Neural progenitor cell (in vitro differentiated cells): Measurements from ENCODE around the gene CDK4. TPM values are rescaled to one million over a fixed set of nuclear protein-coding genes. Genes with fewer than 3 reads are reported as not detected.

Experiments used
- DNase-seq: peaks from one replicate; pipeline ENCODE4 v3.0.0-alpha.2; 2016; ENCODE audit warnings: low spot score
- H2AFZ ChIP-seq: fragments of 200-600 bp; sonication (generic); replicated peaks from 2 replicates; pipeline ENCODE4 v1.6.1; 2016; ENCODE audit warnings: antibody characterized with exemption
- H3F3A ChIP-seq: fragments of 200-600 bp; sonication (generic); 2 replicates; pipeline ENCODE4 v1.6.1; 2016; ENCODE audit warnings: antibody characterized with exemption, low read depth
- H3K27ac ChIP-seq: fragments of 200-600 bp; sonication (generic); 2 replicates; pipeline ENCODE4 v1.5.1; 2016; ENCODE audit warnings: mild to moderate bottlenecking
- H3K27me3 ChIP-seq: fragments of 200-600 bp; sonication (generic); 2 replicates; pipeline ENCODE4 v1.6.1; 2016; ENCODE audit warnings: mild to moderate bottlenecking, moderate library complexity
- H3K36me3 ChIP-seq: fragments of 200-600 bp; sonication (generic); 2 replicates; pipeline ENCODE4 v1.5.1; 2016
- H3K4me1 ChIP-seq: fragments of 200-600 bp; sonication (generic); 2 replicates; pipeline ENCODE4 v1.6.1; 2016; ENCODE audit warnings: mixed run types
- H3K4me2 ChIP-seq: fragments of 200-600 bp; sonication (generic); 2 replicates; pipeline ENCODE4 v1.6.1; 2016
- H3K4me3 ChIP-seq: fragments of 200-600 bp; sonication (generic); 2 replicates; pipeline ENCODE4 v1.5.1; 2016
- H3K79me2 ChIP-seq: fragments of 200-600 bp; sonication (generic); 2 replicates; pipeline ENCODE4 v1.6.1; 2016; ENCODE audit warnings: low read depth
- H3K9ac ChIP-seq: fragments of 200-600 bp; sonication (generic); 2 replicates; pipeline ENCODE4 v1.6.1; 2016
- H3K9me3 ChIP-seq: fragments of 200-600 bp; sonication (generic); 2 replicates; pipeline ENCODE4 v1.5.1; 2016; ENCODE audit warnings: low read depth
- H4K20me1 ChIP-seq: fragments of 200-600 bp; sonication (generic); 2 replicates; pipeline ENCODE4 v1.6.1; 2016; ENCODE audit warnings: low read depth
- H3K27ac Mint-ChIP-seq: 3 replicates; pipeline ENCODE4 v1.8.0; 2021; ENCODE audit warnings: mixed read lengths
- H3K27me3 Mint-ChIP-seq: 2 replicates; pipeline ENCODE4 v1.8.0; 2022; ENCODE audit warnings: low read depth, mild to moderate bottlenecking, inconsistent platforms, moderate library complexity, mixed read lengths; ENCODE audit not compliant: insufficient read depth
- H3K36me3 Mint-ChIP-seq: 3 replicates; pipeline ENCODE4 v1.8.0; 2021; ENCODE audit warnings: mixed read lengths
- H3K4me1 Mint-ChIP-seq: 3 replicates; pipeline ENCODE4 v1.8.0; 2021; ENCODE audit warnings: mixed read lengths
- H3K4me3 Mint-ChIP-seq: 3 replicates; pipeline ENCODE4 v1.8.0; 2021; ENCODE audit warnings: mild to moderate bottlenecking, moderate library complexity, mixed read lengths
- H3K9me3 Mint-ChIP-seq: 3 replicates; pipeline ENCODE4 v1.8.0; 2020; ENCODE audit warnings: mixed read lengths
- CTCF ChIP-seq: fragments of 200-600 bp; sonication (generic); IDR thresholded peaks from 2 replicates; pipeline ENCODE4 v1.5.1; 2017; ENCODE audit warnings: antibody characterized with exemption, mild to moderate bottlenecking
- EZH2 ChIP-seq: fragments of 200-600 bp; sonication (generic); IDR thresholded peaks from 2 replicates; pipeline ENCODE4 v1.6.1; 2017; ENCODE audit warnings: antibody characterized with exemption, mild to moderate bottlenecking, moderate library complexity
- EZH2phosphoT487 ChIP-seq: fragments of 200-600 bp; sonication (generic); IDR thresholded peaks from 2 replicates; pipeline ENCODE4 v1.6.1; 2017; ENCODE audit warnings: antibody characterized with exemption
- total RNA-seq: library from RNA; depleted of rRNA; stranded (reverse); fragments of >200 nt; gene quantifications from 2 replicates; pipeline ENCODE4 v1.2.3, GENCODE V29; 2015; ENCODE audit warnings: low replicate concordance

CDK4 gene
- total RNA-seq, 1 donor from 2014 or later, result 169 TPM

GRCh38 chr12:57756406-57757341 lies 4.6 kb upstream of the CDK4 start:
- peak; percentile 65 for TF ChIP-seq EZH2phosphoT487
- peak; percentile 77 for TF ChIP-seq EZH2
- peak; percentile 82 for TF ChIP-seq CTCF
- H3K27ac Mint-ChIP-seq, result peak overlapping the region; percentile 76
- Histone ChIP-seq H3K36me3 (no peaks in the 10 kb centered on the region), H3K4me3 (peak overlapping the region; percentile 66), H3K27ac (no peak overlapping the region), H3K27me3 (peaks cover 29% of the 10 kb centered on the region), H2AFZ (no peak overlapping the region), H3K4me2 (peak overlapping the region; percentile 95), H3K9me3 (no peaks in the 10 kb centered on the region), H3K4me1 (peaks cover 26% of the 10 kb centered on the region), H3F3A (peaks cover 36% of the 10 kb centered on the region), H3K9ac (no peak overlapping the region), H3K79me2 (peaks cover 5% of the 10 kb centered on the region), H4K20me1 (peaks cover 59% of the 10 kb centered on the region)
- H3K4me1 Mint-ChIP-seq, result peaks cover 36% of the 10 kb centered on the region
- H3K36me3 Mint-ChIP-seq, result peaks cover 13% of the 10 kb centered on the region
- peaks cover 3% of the 10 kb centered on the region for H3K9me3 Mint-ChIP-seq
- H3K27me3 Mint-ChIP-seq, result peaks cover 37% of the 10 kb centered on the region
- DNase-seq, result peak; percentile 86
- peak overlapping the region; percentile 89 for H3K4me3 Mint-ChIP-seq

GRCh38 chr12:57755454-57756372 lies 3.6 kb upstream of the CDK4 start:
- Histone ChIP-seq H3K9me3 (no peaks in the 10 kb centered on the region), H3K9ac (no peak overlapping the region), H3K27ac (no peak overlapping the region), H3K36me3 (no peaks in the 10 kb centered on the region), H3F3A (peaks cover 36% of the 10 kb centered on the region), H2AFZ (no peak overlapping the region), H3K79me2 (peaks cover 15% of the 10 kb centered on the region), H3K4me3 (peak overlapping the region; percentile 66), H3K4me1 (peaks cover 31% of the 10 kb centered on the region), H4K20me1 (peaks cover 49% of the 10 kb centered on the region), H3K4me2 (peak overlapping the region; percentile 95), H3K27me3 (peaks cover 29% of the 10 kb centered on the region)
- Mint-ChIP-seq H3K27ac (no peak overlapping the region), H3K27me3 (peaks cover 40% of the 10 kb centered on the region), H3K36me3 (peaks cover 18% of the 10 kb centered on the region), H3K9me3 (peaks cover 3% of the 10 kb centered on the region), H3K4me1 (peaks cover 45% of the 10 kb centered on the region), H3K4me3 (peak overlapping the region; percentile 89)
- TF ChIP-seq CTCF, result no peak
- no peak for TF ChIP-seq EZH2
- TF ChIP-seq EZH2phosphoT487, result no peak
- DNase-seq, result peak; percentile 50

- H3K27me3 ChIP-seq, result peaks cover 29% of the 10 kb centered on the region
- Mint-ChIP-seq H3K27me3 (peaks cover 40% of the 10 kb centered on the region), H3K4me1 (peaks cover 50% of the 10 kb centered on the region), H3K9me3 (peaks cover 3% of the 10 kb centered on the region), H3K4me3 (no peak overlapping the region), H3K27ac (no peak overlapping the region), H3K36me3 (peaks cover 24% of the 10 kb centered on the region)
- peak overlapping the region; percentile 95 for H3K4me2 ChIP-seq
- no peaks in the 10 kb centered on the region for H3K36me3 ChIP-seq
- H3K4me3 ChIP-seq, result peak overlapping the region; percentile 66
- peaks cover 36% of the 10 kb centered on the region for H3F3A ChIP-seq
- no peak overlapping the region for H3K27ac ChIP-seq
- no peak overlapping the region for H2AFZ ChIP-seq
- H4K20me1 ChIP-seq, result peaks cover 43% of the 10 kb centered on the region
- H3K9ac ChIP-seq, result no peak overlapping the region
- H3K79me2 ChIP-seq, result peaks cover 21% of the 10 kb centered on the region
- H3K9me3 ChIP-seq, result no peaks in the 10 kb centered on the region
- DNase-seq, result no peak
- TF ChIP-seq EZH2phosphoT487 (no peak), CTCF (no peak), EZH2 (no peak)
- peaks cover 31% of the 10 kb centered on the region for H3K4me1 ChIP-seq
These were observed 3.0 kb upstream of the CDK4 start for GRCh38 chr12:57755194-57755453.
